Stimulated activated CD8-positive, alpha-beta memory T cell treated with anti-CD3 and anti-CD28 coated beads, Interleukin-15, amount 100 ng/mL, for 24 hours (primary cell): ENCODE data around the gene IL18RAP.

ENCODE experiments used
- DNase-seq: peaks from one replicate; pipeline ENCODE4 v3.0.0-alpha.2; 2020; ENCODE audit warnings: low read depth

The IL18RAP gene

GRCh38 chr2:102461188-102461587 is 38.2 kb downstream of the IL18RAP start:
- no peak for DNase-seq

DNA sequence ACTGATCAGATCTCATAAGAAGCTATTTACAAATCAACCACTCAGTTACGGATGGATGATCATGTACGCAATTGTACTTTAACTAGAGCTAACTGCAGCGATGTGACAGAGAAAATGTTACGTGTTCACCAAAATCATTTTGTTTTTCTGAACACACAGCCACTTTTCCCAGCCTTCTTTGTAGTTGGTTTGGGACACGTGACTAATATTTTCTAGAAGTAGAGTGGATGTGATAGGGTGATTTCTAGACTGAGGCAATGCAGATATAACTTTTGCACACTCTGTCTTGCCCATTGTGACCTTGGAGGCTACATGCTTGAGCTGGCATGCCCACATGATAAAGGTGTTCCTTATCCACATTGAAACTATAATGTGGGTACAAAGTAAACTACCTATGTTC is 40.2 kb downstream of the IL18RAP start:
- DNase-seq = no peak

DNA sequence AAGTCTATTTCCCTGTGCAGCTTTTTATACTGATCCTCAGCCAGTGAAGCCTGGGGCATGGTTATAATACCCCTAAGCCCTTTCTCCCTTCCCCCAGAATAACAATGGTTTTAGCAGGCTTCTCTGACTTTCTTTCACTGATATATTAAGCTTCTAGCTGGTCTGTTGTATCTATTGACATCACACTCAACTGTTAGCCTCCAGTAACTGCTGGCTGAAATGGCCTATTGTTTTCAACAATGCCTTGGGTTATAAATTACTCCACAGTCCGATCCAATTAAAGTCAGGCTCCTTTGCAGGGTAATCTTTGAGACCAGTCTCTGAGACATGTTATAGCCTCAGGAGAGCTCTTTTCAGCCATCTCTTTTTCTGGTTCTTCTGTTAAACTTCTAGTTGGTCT is 47.2 kb downstream of the IL18RAP start:
- no peak for DNase-seq

GRCh38 chr2:102473020-102473419 is 50.1 kb downstream of the IL18RAP start, which contains the start of gene SLC9A4:
TSS of gene SLC9A4 (plus strand) at chr2:102473226. CDS start at chr2:102473760, 534 bp downstream.
- no peak for DNase-seq

GRCh38 chr2:102473631-102474030 is 50.7 kb downstream of the IL18RAP start:
- no peak for DNase-seq

DNA sequence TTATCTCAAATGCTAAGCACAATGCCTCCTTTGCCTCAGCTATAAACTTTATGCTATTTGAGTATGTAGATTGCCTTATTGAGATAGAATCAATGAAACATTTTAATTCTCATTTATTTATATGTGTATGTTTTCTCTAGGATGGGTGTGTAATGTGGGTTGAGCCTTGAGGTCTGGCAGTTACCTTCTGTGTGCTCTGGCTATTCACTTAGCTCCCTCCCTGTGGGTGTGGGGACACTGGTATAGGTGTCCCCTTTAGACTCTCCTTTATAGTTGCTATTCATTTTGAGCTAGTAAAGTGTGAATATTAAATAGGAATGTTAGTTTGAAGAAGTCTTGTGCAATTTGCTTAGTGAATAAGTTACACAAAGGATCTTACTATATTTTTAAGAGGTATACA is 51.8 kb downstream of the IL18RAP start:
- no peak for DNase-seq

- DNase-seq = no peak
Observed at GRCh38 chr2:102478686-102479470, 55.9 kb downstream of the IL18RAP start.

DNA sequence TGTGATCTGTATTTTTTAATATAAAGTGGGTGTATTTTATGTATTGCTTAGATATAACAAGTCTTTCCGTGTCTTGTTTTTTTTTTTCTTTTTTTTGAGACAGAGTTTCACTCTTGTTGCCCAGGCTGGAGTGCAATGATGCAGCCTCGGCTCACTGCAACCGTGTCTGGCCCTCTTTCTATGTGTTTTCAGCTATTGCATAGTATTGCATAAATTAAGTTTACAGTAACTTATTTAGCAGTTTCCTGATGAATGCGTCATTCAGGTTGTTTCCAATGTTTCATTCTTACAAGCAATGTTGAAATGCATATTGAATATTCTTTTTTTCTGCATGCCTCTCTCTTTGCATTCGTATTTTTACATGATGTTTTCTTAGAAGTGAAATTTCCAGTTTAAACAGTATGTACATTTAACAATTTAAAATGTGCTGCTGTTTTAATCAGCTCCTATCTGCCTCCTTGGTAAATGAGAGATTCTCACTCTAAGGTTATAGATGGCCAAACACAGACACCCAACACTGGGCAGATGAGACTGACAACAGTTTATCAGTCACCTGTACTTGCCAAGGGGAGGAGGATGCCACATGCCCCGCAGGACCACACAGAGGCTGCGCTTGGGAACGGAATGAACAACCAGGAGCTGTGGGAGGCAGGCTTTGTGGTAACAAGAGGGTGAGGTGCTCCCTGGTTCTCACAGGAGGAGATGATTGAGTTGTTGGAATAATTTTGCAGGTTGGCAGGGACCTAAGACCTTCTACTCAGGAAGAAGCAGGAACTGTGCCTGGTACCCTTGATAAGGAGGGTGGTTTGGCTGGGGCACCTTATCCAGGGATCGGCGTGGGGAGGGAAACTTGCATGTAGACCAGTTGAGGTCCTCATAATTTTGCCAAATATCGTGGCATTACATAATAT is 57.6 kb downstream of the IL18RAP start:
- no peak for DNase-seq

DNA sequence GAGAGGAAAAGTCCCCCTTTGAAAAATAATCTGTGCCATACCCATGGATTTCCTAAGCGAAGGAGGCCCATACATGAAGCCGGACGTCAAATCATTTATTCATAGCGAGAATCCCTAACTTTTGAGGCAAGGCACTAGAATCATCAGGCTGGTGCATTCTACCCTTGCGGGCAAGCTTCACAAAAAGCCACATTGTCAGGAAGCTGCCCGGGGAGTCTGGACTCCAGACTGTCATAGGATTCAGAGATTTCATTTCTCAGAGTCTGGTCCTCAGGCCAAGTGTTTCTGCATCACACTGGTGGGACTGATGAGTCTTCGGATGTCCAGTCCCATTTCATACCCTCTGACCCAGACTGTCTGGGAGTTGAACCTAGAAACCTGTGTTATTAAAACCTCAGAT is 59.0 kb downstream of the IL18RAP start:
- no peak for DNase-seq

DNA sequence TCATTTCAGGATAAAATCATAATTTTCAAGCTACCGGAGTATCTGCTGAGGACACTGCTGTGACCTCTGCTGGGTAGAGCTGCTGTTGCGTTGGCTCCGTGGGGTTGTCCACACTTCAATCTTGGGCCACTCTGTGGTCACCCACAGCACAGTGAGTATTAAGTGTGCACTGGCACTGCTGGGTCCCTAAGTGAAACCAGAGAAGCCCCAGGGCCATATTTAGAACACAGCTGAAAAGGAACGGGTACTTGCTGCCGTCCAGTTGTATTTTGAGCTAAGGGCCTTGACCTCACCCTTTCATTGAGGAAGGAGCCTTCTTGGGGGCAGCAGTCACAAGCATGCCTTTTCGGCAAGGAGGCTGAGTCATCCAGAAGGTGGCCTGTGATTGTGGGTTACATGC is 60.1 kb downstream of the IL18RAP start:
- DNase-seq = no peak

- DNase-seq = no peak
Observed at GRCh38 chr2:102484310-102485061, 61.5 kb downstream of the IL18RAP start.

- DNase-seq = no peak
Observed at GRCh38 chr2:102485147-102485785, 62.3 kb downstream of the IL18RAP start.

DNA sequence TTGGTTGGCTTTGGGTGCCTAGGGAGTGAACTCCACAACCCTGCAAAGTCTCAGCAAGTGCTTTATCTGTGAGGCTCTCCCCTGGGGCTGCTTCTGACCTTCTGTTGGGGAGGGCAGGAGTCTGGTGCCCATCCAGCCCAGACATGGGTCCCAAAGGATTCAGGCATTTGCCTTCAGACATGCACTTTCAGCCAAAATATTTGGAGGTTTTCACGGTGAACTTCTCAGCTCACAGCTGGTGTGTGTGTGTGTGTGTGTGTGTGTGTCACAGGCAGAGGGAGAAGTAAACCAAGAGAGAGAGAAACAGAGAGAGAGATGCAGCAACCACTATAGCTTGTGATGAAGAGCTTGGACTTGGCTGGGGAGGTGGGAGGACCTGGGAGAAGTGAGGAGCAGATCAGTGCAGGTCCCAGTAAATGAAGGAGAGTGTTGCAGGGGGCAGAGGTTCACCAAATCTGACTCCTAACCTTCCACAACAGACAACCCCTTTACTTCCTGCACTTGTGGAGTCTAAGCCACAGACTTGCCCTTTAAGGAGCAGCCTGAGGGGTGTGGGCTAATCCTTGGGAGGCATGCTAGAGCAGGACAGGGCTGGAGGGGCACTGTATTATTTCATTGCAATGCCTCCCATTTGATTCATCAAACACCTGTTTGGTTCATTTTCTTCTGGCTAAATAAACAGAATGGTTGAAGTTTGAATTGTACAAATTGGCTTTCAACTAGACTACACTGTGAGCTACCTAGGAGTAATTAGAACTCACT is 64.2 kb downstream of the IL18RAP start:
- no peak for DNase-seq

DNA sequence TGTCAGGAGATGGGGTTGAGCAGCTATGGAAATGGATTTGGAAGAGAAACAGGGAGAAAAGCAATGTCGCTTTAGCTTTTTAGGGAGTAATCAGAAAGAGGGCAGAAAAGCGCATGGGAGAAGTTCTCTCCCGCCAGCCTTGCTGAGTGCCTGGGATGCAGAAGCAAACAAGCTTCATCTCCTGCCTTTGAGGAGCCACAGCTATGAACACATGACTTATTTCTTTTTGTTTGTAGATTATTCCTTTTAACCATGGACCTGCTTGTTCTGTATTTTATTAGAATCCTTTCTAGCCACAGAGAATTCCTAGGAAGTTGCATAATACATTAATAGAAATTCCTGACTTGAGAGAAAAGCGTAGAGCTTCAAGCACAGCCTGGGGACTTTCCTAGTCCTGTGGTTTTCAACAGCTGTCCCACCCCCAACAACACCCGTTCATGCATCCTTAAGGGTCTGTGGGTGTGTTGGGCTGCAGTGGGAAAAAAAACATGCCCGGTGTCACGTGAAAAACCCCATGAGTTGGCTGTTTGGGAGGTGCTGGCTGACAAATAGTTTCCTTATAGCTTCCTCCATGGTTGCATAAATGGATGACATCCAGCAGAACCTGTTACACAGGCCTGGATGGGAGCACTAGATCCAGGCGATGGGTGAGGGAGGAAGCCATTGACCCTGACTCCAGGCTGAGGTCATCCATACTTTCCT is 65.0 kb downstream of the IL18RAP start:
- no peak for DNase-seq

- DNase-seq = no peak
Observed at GRCh38 chr2:102489646-102490045, 66.7 kb downstream of the IL18RAP start.

DNA sequence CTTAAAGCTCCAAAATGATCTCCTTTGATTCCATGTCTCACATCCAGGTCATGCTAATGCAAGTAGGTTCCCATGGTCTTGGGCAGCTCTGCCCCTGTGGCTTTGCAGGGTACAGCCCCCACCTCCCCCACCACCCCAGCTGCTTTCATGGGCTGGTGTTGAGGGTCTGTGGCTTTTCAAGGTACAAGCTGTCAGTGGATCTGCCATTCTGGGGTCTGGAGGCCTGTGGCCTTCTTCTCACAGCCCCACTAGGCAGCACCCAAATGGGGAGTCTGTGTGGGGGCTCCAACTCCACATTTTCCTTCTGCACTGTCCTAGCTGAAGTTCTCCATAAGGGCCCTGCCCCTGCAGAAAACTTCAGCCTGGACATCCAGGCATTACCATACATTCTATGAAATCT is 69.0 kb downstream of the IL18RAP start:
- DNase-seq = no peak

- DNase-seq = no peak
Observed at GRCh38 chr2:102494570-102494969, 71.6 kb downstream of the IL18RAP start.

- DNase-seq = no peak
Observed at GRCh38 chr2:102498414-102498813, 75.5 kb downstream of the IL18RAP start.

DNA sequence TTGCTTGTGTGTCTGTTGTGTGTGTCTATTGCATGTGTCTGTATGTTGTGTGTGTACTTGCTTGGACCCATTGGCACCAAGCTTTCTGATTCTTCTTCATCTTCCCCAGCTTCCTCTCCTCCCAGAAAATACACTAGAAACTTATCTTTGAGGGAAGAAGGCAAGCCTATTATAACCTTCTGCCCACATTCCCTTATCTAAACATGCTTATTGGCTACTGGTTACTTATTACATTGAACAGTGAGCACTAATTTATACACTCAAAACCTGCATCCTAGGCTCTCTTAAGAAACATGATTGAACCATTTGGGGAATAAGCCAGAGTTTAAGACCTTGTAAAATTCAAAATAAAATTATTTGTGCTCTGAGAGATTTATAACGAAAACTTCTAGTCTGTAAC is 76.6 kb downstream of the IL18RAP start:
- no peak for DNase-seq
